Activated CD4-positive, alpha-beta memory T cell treated with anti-CD3 and anti-CD28 coated beads for 36 hours (primary cell): ENCODE measurements around the gene TSSK1B. TPM values are rescaled to one million over a fixed set of nuclear protein-coding genes. Genes with fewer than 3 reads are reported as not detected.
"Not testable (repeated sequence)": the region's sequence is repeated elsewhere in the genome, so short reads cannot be mapped to it uniquely, and the experiment has no call there.

Experiments used
- CTCF ChIA-PET: fragments of 350-600 bp; sonication (Branson Sonifier 250); formaldehyde crosslinking; loops from one replicate; lab custom pipeline; 2021; ENCODE audit warnings: antibody characterized with exemption, inconsistent platforms; lab: Charles Lee
- POLR2A ChIA-PET: fragments of 350-600 bp; sonication (Branson Sonifier 250); formaldehyde crosslinking; loops from one replicate; lab custom pipeline; 2021; ENCODE audit warnings: antibody characterized with exemption; lab: Charles Lee
- DNase-seq: peaks from one replicate; pipeline ENCODE4 v3.0.0-alpha.2; 2020
- H3K27ac Mint-ChIP-seq: one replicate; pipeline ENCODE4 v1.8.0; 2021; ENCODE audit warnings: mixed read lengths
- H3K27me3 Mint-ChIP-seq: one replicate; pipeline ENCODE4 v1.8.0; 2021; ENCODE audit warnings: mixed read lengths
- H3K36me3 Mint-ChIP-seq: one replicate; pipeline ENCODE4 v1.8.0; 2021; ENCODE audit warnings: mixed read lengths
- H3K4me1 Mint-ChIP-seq: one replicate; pipeline ENCODE4 v1.8.0; 2021; ENCODE audit warnings: low read depth, mixed read lengths
- H3K4me3 Mint-ChIP-seq: one replicate; pipeline ENCODE4 v1.8.0; 2021; ENCODE audit warnings: mild to moderate bottlenecking, mixed read lengths
- H3K9me3 Mint-ChIP-seq: one replicate; pipeline ENCODE4 v1.8.0; 2021; ENCODE audit warnings: mixed read lengths
- intact Hi-C: fragments of 100-400 bp; cut with micrococcal nuclease; formaldehyde crosslinking; loops from one replicate; pipeline ENCODE4 v1.15.1; 2023
- total RNA-seq, 2 experiments: library from RNA; stranded (reverse); gene quantifications; one replicate each; pipeline ENCODE4 v1.2.3, GENCODE V29; 2021

The TSSK1B gene
- total RNA-seq, 2 experiments from 2014 or later, result not detected

GRCh38 chr5:113446358-113446927 lies 11.7 kb upstream of the TSSK1B start:
- H3K4me3 Mint-ChIP-seq, result no peak overlapping the region
- intact Hi-C loops, result no loop called here
- no peak overlapping the region for H3K27ac Mint-ChIP-seq
- peaks cover 9% of the 10 kb centered on the region for H3K9me3 Mint-ChIP-seq
- no peak for DNase-seq
- H3K27me3 Mint-ChIP-seq, result peaks cover 12% of the 10 kb centered on the region
- no peaks in the 10 kb centered on the region for H3K36me3 Mint-ChIP-seq
- peaks cover 4% of the 10 kb centered on the region for H3K4me1 Mint-ChIP-seq
- POLR2A ChIA-PET, result no interaction called here
- CTCF ChIA-PET, result interaction anchor here (1.1 kb wide), 1 partner anchor 110 kb away, joined by 3 read pairs; no protein-coding TSS in a partner anchor

- ChIA-PET POLR2A (no interaction called here), CTCF (no interaction called here)
- H3K4me1 Mint-ChIP-seq, result no peaks in the 10 kb centered on the region
- intact Hi-C loops, result no loop called here
- H3K9me3 Mint-ChIP-seq, result no peaks in the 10 kb centered on the region
- H3K27ac Mint-ChIP-seq, result no peak overlapping the region
- DNase-seq, result no peak
- H3K36me3 Mint-ChIP-seq, result no peaks in the 10 kb centered on the region
- H3K27me3 Mint-ChIP-seq, result peaks cover 2% of the 10 kb centered on the region
- H3K4me3 Mint-ChIP-seq, result no peak overlapping the region
Observed at GRCh38 chr5:113437111-113437510, 2.3 kb upstream of the TSSK1B start.

DNA sequence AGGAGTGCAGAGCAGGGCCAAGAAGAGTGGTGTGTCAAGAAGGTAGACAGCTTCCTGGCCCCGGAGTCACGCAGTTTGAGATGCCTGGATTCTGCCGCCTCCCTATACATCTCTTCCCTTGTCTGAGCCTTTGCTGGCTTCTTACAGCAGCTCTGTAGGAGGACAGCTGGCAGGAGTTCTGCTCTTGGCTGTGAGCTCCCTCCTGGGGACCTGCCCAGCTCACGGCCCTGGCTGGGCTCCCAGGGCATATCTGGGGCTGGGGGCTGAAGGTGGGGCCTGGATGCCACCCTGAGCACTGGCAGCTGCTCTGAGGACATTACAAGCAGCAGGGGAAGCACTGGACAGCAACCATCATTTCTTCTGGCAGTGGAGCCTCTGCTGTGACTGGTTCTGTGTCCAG lies 786 bp upstream of the TSSK1B start:
- Mint-ChIP-seq H3K4me3 (no peak overlapping the region), H3K9me3 (no peaks in the 10 kb centered on the region), H3K27me3 (no peaks in the 10 kb centered on the region), H3K4me1 (no peaks in the 10 kb centered on the region), H3K27ac (no peak overlapping the region), H3K36me3 (no peaks in the 10 kb centered on the region)
- POLR2A ChIA-PET, result no interaction called here
- intact Hi-C loops, result no loop called here
- no peak for DNase-seq
- CTCF ChIA-PET, result no interaction called here

DNA sequence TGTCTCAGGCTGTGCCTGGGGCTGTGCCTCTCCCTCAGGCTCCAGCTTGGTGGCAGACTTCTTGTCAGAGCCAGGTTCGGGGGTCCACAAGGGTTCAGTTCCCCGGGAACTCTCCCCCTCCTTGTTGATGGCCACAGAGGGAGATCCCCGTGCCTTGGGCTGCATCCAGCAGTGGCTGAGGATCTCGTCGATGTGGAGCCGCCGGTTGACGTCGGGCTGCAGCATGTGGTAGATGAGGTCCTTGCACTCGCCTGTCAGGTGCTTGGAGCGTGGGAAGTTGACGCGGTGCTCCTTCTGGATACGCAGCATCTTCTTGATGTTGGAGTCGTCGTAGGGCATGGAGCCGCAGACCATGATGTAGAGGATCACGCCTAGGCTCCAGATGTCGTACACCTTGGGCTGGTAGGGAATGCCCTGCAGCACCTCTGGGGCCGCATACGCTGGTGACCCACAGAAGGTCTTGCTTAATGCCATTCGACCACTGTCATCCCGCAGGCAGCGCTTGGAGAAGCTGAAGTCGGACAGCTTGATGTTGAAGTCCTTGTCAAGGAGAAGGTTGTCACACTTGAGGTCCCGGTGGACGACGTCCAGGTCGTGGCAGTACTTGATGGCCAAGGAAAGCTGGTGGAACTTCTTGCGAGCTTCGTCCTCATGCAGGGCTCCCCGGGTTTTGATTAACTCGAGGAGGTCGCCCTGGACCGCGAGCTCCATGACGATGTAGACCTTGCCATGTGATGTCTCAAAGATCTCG lies 752 bp downstream of the TSSK1B start:
- no peak overlapping the region for H3K4me3 Mint-ChIP-seq
- H3K27ac Mint-ChIP-seq, result no peak overlapping the region
- no peak for DNase-seq
- intact Hi-C loops, result no loop called here
- H3K9me3 Mint-ChIP-seq, result no peaks in the 10 kb centered on the region
- H3K4me1 Mint-ChIP-seq, result no peaks in the 10 kb centered on the region
- CTCF ChIA-PET, result no interaction called here
- no peaks in the 10 kb centered on the region for H3K27me3 Mint-ChIP-seq
- no peaks in the 10 kb centered on the region for H3K36me3 Mint-ChIP-seq
- POLR2A ChIA-PET, result no interaction called here

DNA sequence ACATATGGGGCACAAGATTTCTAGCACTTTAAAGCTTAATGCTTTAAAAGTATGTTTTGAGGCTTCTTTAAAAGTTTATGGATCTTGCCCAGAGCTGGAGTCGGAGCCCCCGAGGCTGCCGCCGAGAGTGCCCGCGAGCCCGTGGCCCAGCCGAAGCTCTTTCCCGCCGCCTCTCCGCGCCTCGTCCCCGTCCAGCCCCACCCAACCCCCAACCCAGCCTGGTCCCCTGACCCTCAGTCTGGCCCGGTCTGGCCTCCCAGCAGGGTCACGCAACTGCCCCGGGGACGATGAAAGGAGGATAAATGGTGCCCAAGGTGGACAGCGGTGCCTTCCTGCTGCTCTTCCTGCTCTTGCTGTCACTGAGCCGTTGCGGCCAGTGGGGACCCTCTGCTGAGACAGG lies 1.7 kb downstream of the TSSK1B start:
- Mint-ChIP-seq H3K27me3 (no peaks in the 10 kb centered on the region), H3K27ac (no peak overlapping the region), H3K9me3 (no peaks in the 10 kb centered on the region), H3K4me1 (no peaks in the 10 kb centered on the region), H3K36me3 (no peaks in the 10 kb centered on the region), H3K4me3 (no peak overlapping the region)
- intact Hi-C loops, result no loop called here
- no peak for DNase-seq
- CTCF ChIA-PET, result no interaction called here
- POLR2A ChIA-PET, result no interaction called here

DNA sequence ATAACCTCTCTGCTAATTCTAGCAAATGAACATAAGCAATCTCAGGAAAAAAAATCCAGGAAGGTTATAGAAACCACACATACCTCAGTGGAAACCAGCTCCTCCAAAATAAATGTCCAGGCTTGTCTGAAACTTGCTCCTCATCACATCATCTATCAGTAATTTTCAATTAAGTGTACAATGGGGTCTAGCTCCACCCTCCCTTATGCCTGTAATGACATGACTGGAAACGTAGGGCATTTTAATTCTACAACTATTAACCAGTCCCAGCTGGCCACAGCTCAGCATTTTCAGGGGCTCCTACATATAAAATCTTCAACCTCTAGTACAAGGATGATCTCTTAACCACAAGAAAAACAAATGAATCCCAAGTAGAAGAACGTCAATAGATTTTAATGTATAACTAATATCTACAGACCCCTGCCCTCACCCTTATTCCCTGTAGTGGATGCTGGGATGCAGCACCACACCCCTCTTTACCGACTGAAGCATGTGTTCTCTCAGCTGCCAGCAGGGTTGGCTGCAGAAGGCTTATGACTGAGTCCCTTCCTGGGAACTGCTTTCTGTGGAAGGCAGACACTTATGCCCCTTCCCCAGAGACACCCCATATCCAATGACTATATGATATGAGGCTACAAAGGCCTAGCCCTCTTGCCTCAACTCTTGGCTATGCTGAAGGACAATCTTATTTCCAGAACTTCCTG lies 6.8 kb downstream of the TSSK1B start:
- intact Hi-C loops, result no loop called here
- H3K4me1 Mint-ChIP-seq, result no peaks in the 10 kb centered on the region
- H3K9me3 Mint-ChIP-seq, result no peaks in the 10 kb centered on the region
- no peak overlapping the region for H3K27ac Mint-ChIP-seq
- H3K27me3 Mint-ChIP-seq, result no peaks in the 10 kb centered on the region
- H3K4me3 Mint-ChIP-seq, result no peak overlapping the region
- ChIA-PET POLR2A (no interaction called here), CTCF (interaction anchor here (1.2 kb wide), 1 partner anchor 49 kb away, joined by 3 read pairs; no protein-coding TSS in a partner anchor)
- DNase-seq, result no peak
- H3K36me3 Mint-ChIP-seq, result no peaks in the 10 kb centered on the region

DNA sequence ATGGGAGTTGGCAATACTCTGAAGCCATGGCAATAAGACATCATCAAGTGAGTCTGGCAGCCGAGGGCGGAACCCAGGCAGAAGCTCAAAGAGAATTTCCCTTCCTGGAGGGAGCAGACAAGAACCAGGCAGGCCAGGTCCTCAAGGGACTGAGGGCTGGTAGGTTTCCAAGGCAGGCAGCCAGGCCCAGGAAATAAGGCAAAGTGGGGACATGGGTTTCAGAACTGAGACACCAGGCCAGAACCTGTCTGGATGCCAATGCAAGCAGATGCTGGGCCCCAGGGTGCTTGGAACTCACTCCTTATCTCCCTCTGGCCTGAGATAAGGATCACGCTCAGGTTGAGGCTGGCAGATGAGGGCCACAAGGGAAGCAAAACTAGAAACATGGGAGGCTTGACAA lies 8.9 kb downstream of the TSSK1B start:
- ChIA-PET POLR2A (no interaction called here), CTCF (no interaction called here)
- intact Hi-C loops, result no loop called here
- Mint-ChIP-seq H3K27ac (no peak overlapping the region), H3K27me3 (no peaks in the 10 kb centered on the region), H3K36me3 (no peaks in the 10 kb centered on the region), H3K4me3 (no peak overlapping the region), H3K9me3 (no peaks in the 10 kb centered on the region), H3K4me1 (no peaks in the 10 kb centered on the region)
- DNase-seq, result no peak

DNA sequence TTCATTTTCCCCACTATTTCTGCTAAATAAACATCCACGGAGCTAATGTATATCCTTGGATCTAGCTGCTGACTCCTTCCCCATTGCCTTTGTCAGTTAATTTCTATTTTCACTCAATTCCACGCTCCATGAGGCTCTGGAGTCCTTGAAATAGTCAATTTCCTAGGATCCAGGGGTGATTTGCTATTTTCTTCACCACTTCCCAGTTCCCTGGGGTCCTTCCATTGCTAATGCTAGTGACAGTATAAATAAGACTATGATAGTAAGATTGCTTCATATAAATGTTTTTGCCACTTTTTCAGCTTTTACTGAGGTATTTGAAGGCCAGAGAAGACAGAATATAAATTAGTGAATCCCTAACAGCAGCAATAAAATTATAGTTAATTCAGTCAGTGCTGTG lies 13.1 kb downstream of the TSSK1B start:
- Mint-ChIP-seq H3K4me3 (no peak overlapping the region), H3K27ac (no peak overlapping the region), H3K9me3 (no peaks in the 10 kb centered on the region), H3K4me1 (no peaks in the 10 kb centered on the region), H3K36me3 (no peaks in the 10 kb centered on the region), H3K27me3 (no peaks in the 10 kb centered on the region)
- no peak for DNase-seq
- intact Hi-C loops, result no loop called here
- POLR2A ChIA-PET, result no interaction called here
- CTCF ChIA-PET, result interaction anchor here (1.1 kb wide), 1 partner anchor 9 kb away, joined by 3 read pairs; no protein-coding TSS in a partner anchor

GRCh38 chr5:113405530-113405929 lies 29.3 kb downstream of the TSSK1B start:
- intact Hi-C loops, result no loop called here
- H3K36me3 Mint-ChIP-seq, result no peaks in the 10 kb centered on the region
- no peak overlapping the region for H3K4me3 Mint-ChIP-seq
- no peak overlapping the region for H3K27ac Mint-ChIP-seq
- no peaks in the 10 kb centered on the region for H3K4me1 Mint-ChIP-seq
- no peak for DNase-seq
- H3K9me3 Mint-ChIP-seq, result no peaks in the 10 kb centered on the region
- POLR2A ChIA-PET, result no interaction called here
- H3K27me3 Mint-ChIP-seq, result no peaks in the 10 kb centered on the region
- CTCF ChIA-PET, result no interaction called here

GRCh38 chr5:113404269-113404668 lies 30.5 kb downstream of the TSSK1B start:
- ChIA-PET POLR2A (no interaction called here), CTCF (no interaction called here)
- Mint-ChIP-seq H3K36me3 (no peaks in the 10 kb centered on the region), H3K4me3 (no peak overlapping the region), H3K27ac (no peak overlapping the region), H3K27me3 (no peaks in the 10 kb centered on the region), H3K4me1 (no peaks in the 10 kb centered on the region), H3K9me3 (no peaks in the 10 kb centered on the region)
- no peak for DNase-seq
- intact Hi-C loops, result no loop called here

- H3K9me3 Mint-ChIP-seq, H3K27ac Mint-ChIP-seq, POLR2A ChIA-PET, H3K36me3 Mint-ChIP-seq, H3K27me3 Mint-ChIP-seq, H3K4me1 Mint-ChIP-seq, intact Hi-C loops, H3K4me3 Mint-ChIP-seq, DNase-seq, CTCF ChIA-PET: not testable (repeated sequence)
Observed at GRCh38 chr5:113397986-113398385, 36.8 kb downstream of the TSSK1B start.

DNA sequence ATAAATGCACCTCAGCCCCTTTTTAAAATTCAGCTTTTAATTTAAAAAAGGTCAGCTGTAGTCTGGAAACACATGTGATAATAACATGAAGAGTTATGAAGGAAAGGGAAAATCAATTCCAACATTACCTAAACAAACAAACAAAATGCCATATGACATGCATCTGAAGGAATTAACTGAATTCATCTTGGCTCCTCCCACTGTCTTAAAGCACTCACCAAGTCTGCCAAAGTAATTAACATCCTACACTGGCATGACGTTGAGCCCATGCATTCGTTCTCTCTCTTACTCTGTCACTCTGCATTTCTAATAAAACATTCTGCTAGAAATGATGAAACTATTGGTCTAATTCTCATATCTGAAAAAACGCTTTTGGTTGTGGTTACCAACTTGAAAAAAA lies 37.7 kb downstream of the TSSK1B start:
- Mint-ChIP-seq H3K4me3 (no peak overlapping the region), H3K4me1 (no peaks in the 10 kb centered on the region), H3K9me3 (no peaks in the 10 kb centered on the region), H3K27me3 (peaks cover 1% of the 10 kb centered on the region), H3K27ac (no peak overlapping the region), H3K36me3 (no peaks in the 10 kb centered on the region)
- intact Hi-C loops, result no loop called here
- CTCF ChIA-PET, result interaction anchor here (1.6 kb wide), 1 partner anchor 18 kb away, joined by 3 read pairs; no protein-coding TSS in a partner anchor
- POLR2A ChIA-PET, result no interaction called here
- no peak for DNase-seq
